Smooth muscle cell of the pulmonary artery (primary cell): ENCODE data around the gene ITLN2. TPM values are rescaled to one million over a fixed set of nuclear protein-coding genes. Genes with fewer than 3 reads are reported as not detected.

ENCODE experiments used
- total RNA-seq: library from RNA; depleted of rRNA; stranded (reverse); fragments of >200 nt; gene quantifications from 2 replicates; pipeline ENCODE4 v1.2.3, GENCODE V29; 2014

The ITLN2 gene
- 0.52 and 0.69 TPM in 2 replicates for total RNA-seq

DNA sequence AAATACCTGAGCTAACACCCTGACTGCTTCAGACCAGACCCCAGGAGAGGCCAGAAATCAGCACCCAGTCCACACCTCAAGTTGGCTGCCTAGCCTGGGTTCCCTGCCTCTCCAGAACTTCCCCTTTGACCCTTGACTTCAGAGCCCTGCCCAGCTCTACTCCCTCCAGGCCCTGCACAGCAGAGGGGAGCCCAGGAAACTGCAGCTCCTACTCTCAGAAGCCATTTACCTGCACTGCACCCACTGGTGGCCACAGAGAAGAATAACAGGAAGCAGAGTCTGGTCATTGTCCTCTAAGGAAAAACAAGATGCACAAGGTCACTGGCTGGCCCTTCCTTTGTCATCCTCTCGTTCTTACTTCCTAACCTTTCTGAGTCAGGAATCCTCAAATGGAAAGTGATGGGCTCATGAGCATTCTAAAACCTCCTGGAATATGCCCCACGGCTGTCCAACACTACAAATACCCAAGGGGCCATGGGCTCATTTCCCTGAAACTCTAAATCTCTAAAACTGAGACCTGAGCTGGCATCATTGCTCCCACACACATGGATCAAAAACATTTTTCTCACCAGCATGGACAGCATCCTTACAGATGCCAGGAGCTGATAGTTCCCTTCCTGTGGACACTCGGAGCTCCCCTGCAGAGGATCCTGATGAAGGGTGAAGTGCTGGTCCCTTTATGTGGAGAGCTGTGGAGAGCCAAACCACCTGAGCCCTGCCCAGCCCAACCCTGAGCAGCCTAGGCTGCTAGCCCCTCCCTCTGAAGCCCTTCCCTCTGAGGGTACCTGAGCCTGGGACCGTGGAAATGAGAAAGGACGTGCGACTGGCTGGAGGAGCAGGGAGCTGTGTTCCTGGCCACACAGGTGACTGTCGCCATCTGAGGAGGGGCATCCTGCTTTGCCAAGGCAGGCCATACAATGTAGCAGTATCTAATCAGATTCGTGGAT, at the start of gene ITLN2:
Gene ITLN2, minus strand, starts transcription at position 652 of the 947 bp plus-strand sequence. Its CDS starts 68 bp downstream, at position 584.

Other genes with a start within 250 kb of the ITLN2 start
- not detected in 2 replicates for gene CD48, start 243.0 kb downstream of the ITLN2 start, total RNA-seq
- gene SLAMF7, start 215.6 kb downstream of the ITLN2 start, total RNA-seq, result not detected in 2 replicates
- not detected in 2 replicates for gene LY9, start 158.6 kb downstream of the ITLN2 start, total RNA-seq
- 0.13 TPM in 1 of 2 replicates, not detected in the other for gene CD244, start 91.9 kb downstream of the ITLN2 start, total RNA-seq
- 0.13 TPM in 1 of 2 replicates, not detected in the other for gene ITLN1, start 69.6 kb downstream of the ITLN2 start, total RNA-seq
- gene F11R, start 66.3 kb upstream of the ITLN2 start, total RNA-seq, result 8.5 and 10.0 TPM in 2 replicates
- 7.6 and 10.1 TPM in 2 replicates for gene TSTD1, start 84.2 kb upstream of the ITLN2 start, total RNA-seq
- gene USF1, start 91.2 kb upstream of the ITLN2 start, total RNA-seq, result 46.3 and 47.7 TPM in 2 replicates
- not detected in 2 replicates for gene ARHGAP30, start 115.1 kb upstream of the ITLN2 start, total RNA-seq
- 0.07 and 0.13 TPM in 2 replicates for gene NECTIN4, start 134.7 kb upstream of the ITLN2 start, total RNA-seq
- 0.98 and 1.2 TPM in 2 replicates for gene KLHDC9, start 143.6 kb upstream of the ITLN2 start, total RNA-seq
- gene PFDN2, start 163.2 kb upstream of the ITLN2 start, total RNA-seq, result 20.5 and 23.6 TPM in 2 replicates
- 25.5 and 26.2 TPM in 2 replicates for gene NIT1, start 163.3 kb upstream of the ITLN2 start, total RNA-seq
- gene DEDD, start 177.9 kb upstream of the ITLN2 start, total RNA-seq, result 33.2 and 35.8 TPM in 2 replicates
- 79.2 and 79.4 TPM in 2 replicates for gene UFC1, start 199.2 kb upstream of the ITLN2 start, total RNA-seq
- 12.3 and 13.6 TPM in 2 replicates for gene USP21, start 204.7 kb upstream of the ITLN2 start, total RNA-seq
- 7.4 and 10.0 TPM in 2 replicates for gene PPOX, start 211.6 kb upstream of the ITLN2 start, total RNA-seq
- gene B4GALT3, start 222.7 kb upstream of the ITLN2 start, total RNA-seq, result 32.5 and 45.2 TPM in 2 replicates
- 2.1 and 14.7 TPM in 2 replicates for gene ADAMTS4, start 244.2 kb upstream of the ITLN2 start, total RNA-seq
- gene NDUFS2, start 247.6 kb upstream of the ITLN2 start, total RNA-seq, result 154 and 159 TPM in 2 replicates